Gastroesophageal sphincter (tissue), 3 donors: ENCODE data around the gene TFAP2D.

Source experiments
- POLR2AphosphoS5 ChIP-seq: sonication (generic); formaldehyde crosslinking; IDR thresholded peaks from one replicate; pipeline ENCODE4 v1.6.1; 2017; ENCODE audit warnings: antibody characterized with exemption
- TF ChIP-seq, protein P1 (sequence below), 4 experiments: fragments of 200-600 bp in 2 of 4; fragments of 450-650 bp in 2 of 4; sonication (generic) in 1 of 4; IDR thresholded peaks; one replicate each; pipeline ENCODE4 v1.5.1; 2017 to 2019; ENCODE audit warnings: antibody characterized with exemption in 4 of 4, mild to moderate bottlenecking in 2 of 4, moderate library complexity in 2 of 4

DNA sequence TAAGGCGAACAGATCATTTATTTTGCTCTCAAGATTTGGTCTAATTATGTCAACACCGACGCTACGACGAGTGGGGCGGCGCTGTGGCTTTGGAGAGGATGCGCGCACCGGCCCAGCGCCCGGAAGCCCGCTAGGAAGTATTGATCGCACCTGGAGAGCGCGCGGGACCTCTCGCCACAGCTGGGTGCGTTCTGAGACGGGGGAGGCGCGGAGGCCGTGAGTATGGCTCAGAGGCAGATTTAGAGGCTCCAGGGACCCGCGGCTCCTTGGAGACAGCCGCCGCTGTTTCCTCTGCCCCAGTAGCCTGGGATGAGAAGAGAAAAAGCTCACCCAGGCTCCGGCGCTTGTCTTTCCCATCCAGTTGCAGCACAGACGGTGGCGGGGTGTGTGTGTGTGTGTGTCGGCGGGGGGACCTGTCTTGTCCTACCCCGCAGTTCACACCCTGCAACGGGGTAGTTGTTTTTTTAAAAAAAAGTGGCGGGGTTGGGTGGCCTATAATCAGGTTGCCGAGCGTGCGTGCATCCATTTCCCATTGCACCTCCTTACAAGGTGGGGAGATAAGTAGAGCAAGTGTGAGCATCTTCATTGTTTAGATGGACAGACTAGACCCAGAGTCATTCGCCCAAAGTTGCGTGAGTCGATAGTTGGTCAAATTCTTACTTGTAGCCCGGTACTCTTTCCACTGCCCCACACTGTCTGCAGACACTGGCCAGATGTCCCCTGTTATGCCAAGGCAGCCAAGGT, 11.2 kb downstream of the TFAP2D start:
- TF ChIP-seq, protein P1, sequence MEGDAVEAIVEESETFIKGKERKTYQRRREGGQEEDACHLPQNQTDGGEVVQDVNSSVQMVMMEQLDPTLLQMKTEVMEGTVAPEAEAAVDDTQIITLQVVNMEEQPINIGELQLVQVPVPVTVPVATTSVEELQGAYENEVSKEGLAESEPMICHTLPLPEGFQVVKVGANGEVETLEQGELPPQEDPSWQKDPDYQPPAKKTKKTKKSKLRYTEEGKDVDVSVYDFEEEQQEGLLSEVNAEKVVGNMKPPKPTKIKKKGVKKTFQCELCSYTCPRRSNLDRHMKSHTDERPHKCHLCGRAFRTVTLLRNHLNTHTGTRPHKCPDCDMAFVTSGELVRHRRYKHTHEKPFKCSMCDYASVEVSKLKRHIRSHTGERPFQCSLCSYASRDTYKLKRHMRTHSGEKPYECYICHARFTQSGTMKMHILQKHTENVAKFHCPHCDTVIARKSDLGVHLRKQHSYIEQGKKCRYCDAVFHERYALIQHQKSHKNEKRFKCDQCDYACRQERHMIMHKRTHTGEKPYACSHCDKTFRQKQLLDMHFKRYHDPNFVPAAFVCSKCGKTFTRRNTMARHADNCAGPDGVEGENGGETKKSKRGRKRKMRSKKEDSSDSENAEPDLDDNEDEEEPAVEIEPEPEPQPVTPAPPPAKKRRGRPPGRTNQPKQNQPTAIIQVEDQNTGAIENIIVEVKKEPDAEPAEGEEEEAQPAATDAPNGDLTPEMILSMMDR (IDR thresholded peaks at IDR 0.05), result no peak
- TF ChIP-seq POLR2AphosphoS5, result no peak
